HG03469 (cell line): ENCODE data around the gene RASGRF1.
"Not testable (repeated sequence)": the region's sequence is repeated elsewhere in the genome, so short reads cannot be mapped to it uniquely, and the experiment has no call there.

Experiments
- ATAC-seq: cut with Tn5 transposase; IDR thresholded peaks from one replicate; pipeline ENCODE4 v1.9.1; 2021; ENCODE audit warnings: mild to moderate bottlenecking, moderate library complexity, moderate number of reproducible peaks; ENCODE audit not compliant: unreplicated experiment

RASGRF1 gene

GRCh38 chr15:79017953-79018352 lies 72.6 kb downstream of the RASGRF1 start:
- ATAC-seq, result no peak

- ATAC-seq, result no peak
These were observed 73.9 kb downstream of the RASGRF1 start for GRCh38 chr15:79016527-79017170.

- ATAC-seq, result no peak
These were observed 75.2 kb downstream of the RASGRF1 start for GRCh38 chr15:79015416-79015815.

GRCh38 chr15:79010278-79010677 lies 80.3 kb downstream of the RASGRF1 start:
- ATAC-seq, result no peak

GRCh38 chr15:79009379-79009778 lies 81.2 kb downstream of the RASGRF1 start:
- no peak for ATAC-seq

- no peak for ATAC-seq
These were observed 81.9 kb downstream of the RASGRF1 start for GRCh38 chr15:79008659-79009058.

- ATAC-seq, result no peak
These were observed 83.5 kb downstream of the RASGRF1 start for GRCh38 chr15:79007066-79007465.

- no peak for ATAC-seq
These were observed 84.5 kb downstream of the RASGRF1 start for GRCh38 chr15:79006071-79006470.

- peak; percentile 76 for ATAC-seq
These were observed 86.2 kb downstream of the RASGRF1 start for GRCh38 chr15:79004336-79004735.

- no peak for ATAC-seq
These were observed 86.7 kb downstream of the RASGRF1 start for GRCh38 chr15:79003896-79004295.

- ATAC-seq, result no peak
These were observed 87.3 kb downstream of the RASGRF1 start for GRCh38 chr15:79003301-79003700.

- ATAC-seq, result no peak
These were observed 88.0 kb downstream of the RASGRF1 start for GRCh38 chr15:79002581-79002980.

GRCh38 chr15:78999636-79000035 lies 90.9 kb downstream of the RASGRF1 start:
- ATAC-seq, result no peak

- ATAC-seq, result no peak
These were observed 92.1 kb downstream of the RASGRF1 start for GRCh38 chr15:78998526-78998925.

- no peak for ATAC-seq
These were observed 92.5 kb downstream of the RASGRF1 start for GRCh38 chr15:78997981-78998499.

GRCh38 chr15:78996894-78997275 lies 93.7 kb downstream of the RASGRF1 start:
- no peak for ATAC-seq

- ATAC-seq, result no peak
These were observed 94.4 kb downstream of the RASGRF1 start for GRCh38 chr15:78995921-78996893.

GRCh38 chr15:78995161-78995560 lies 95.4 kb downstream of the RASGRF1 start:
- ATAC-seq, result not testable (repeated sequence)

- ATAC-seq, result no peak
These were observed 96.5 kb downstream of the RASGRF1 start for GRCh38 chr15:78993931-78994530.

- no peak for ATAC-seq
These were observed 97.2 kb downstream of the RASGRF1 start for GRCh38 chr15:78993257-78993930.
